ENCODE data around the gene DPH7. TPM values are rescaled to one million over a fixed set of nuclear protein-coding genes. Genes with fewer than 3 reads are reported as not detected.
"Not testable (repeated sequence)": the region's sequence is repeated elsewhere in the genome, so short reads cannot be mapped to it uniquely, and the experiment has no call there.

Gene DPH7
- polyA plus RNA-seq, result 145 and 195 TPM in 2 replicates
- 46.2 and 52.8 TPM in 2 replicates for polyA minus RNA-seq

- peak within 1 kb of the TSS; percentile 86 for H3K4me2 ChIP-seq (ENCODE audit: low read length)
- H4K20me1 ChIP-seq (ENCODE audit: insufficient read depth), result no peaks in the 10 kb centered on the region
- no peaks in the 10 kb centered on the region for H3K9me3 ChIP-seq (ENCODE audit: low read length)
- H3K27me3 ChIP-seq (ENCODE audit: insufficient read depth, low read depth, low read length), result no peaks in the 10 kb centered on the region
- H3K79me2 ChIP-seq (replicated peaks; ENCODE audit: insufficient read depth, low read length), result peaks cover 14% of the 10 kb centered on the region
- H3K27ac ChIP-seq (ENCODE audit: low read length), result peak within 1 kb of the TSS; percentile 68
- no peaks in the 10 kb centered on the region for H3K9me2 ChIP-seq (ENCODE audit: insufficient read depth, low read length)
- H2AFZ ChIP-seq (ENCODE audit: low read depth, low read length), result peak within 1 kb of the TSS; percentile 65
- TF ChIP-seq SMC3 (conservative IDR thresholded peaks at IDR 0.05; ENCODE audit: poor library complexity) (peak; percentile 53), CTCF (IDR thresholded peaks at IDR 0.05; ENCODE audit: poor library complexity, severe bottlenecking) (peak; percentile 98), MXI1 (conservative IDR thresholded peaks at IDR 0.05; ENCODE audit: poor library complexity, severe bottlenecking) (peak; percentile 91), RAD21 (conservative IDR thresholded peaks at IDR 0.05) (peak; percentile 47), EP300 (conservative IDR thresholded peaks at IDR 0.05; ENCODE audit: poor library complexity, severe bottlenecking) (peak; percentile 68), EZH2 (IDR thresholded peaks at IDR 0.05; ENCODE audit: borderline replicate concordance, insufficient read depth, low read length, poor library complexity, severe bottlenecking) (no peak), POLR2AphosphoS5 (IDR thresholded peaks at IDR 0.05) (peak; percentile 69), TAF1 (IDR thresholded peaks at IDR 0.05; ENCODE audit: low read depth) (no peak)
- no peaks in the 10 kb centered on the region for H3K36me3 ChIP-seq (ENCODE audit: insufficient read depth, low read length)
- H3K9ac ChIP-seq (ENCODE audit: low read length), result peak within 1 kb of the TSS; percentile 88
- H3F3A ChIP-seq (ENCODE audit: insufficient read depth, low read length, poor library complexity, severe bottlenecking), result no peaks in the 10 kb centered on the region
- peak within 1 kb of the TSS; percentile 99 for H3K4me3 ChIP-seq (ENCODE audit: low read length)
These were observed at the start of gene DPH7 for GRCh38 chr9:137578518-137579258. Gene DPH7, minus strand, starts transcription at chr9:137578925. Its CDS starts 148 bp downstream, at chr9:137578777.

DNA sequence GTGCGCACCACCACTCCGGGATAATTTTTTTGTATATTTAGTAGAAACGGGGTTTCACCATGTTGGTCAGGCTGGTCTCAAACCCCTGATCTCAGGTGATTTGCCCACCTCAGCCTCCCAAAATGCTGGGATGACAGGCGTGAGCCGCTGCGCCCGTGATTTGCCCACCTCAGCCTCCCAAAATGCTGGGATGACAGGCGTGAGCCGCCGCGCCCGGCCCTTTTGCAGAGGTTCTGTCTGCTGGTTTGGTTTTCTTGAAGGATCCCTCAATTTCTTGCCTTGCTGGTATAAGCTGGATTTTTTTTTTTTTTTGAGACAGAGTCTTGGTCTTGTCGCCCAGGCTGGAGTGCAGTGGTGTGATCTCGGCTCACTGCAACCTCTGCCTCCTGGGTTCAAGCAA, 48.7 kb upstream of the DPH7 start:
- not testable (repeated sequence) for H3F3A ChIP-seq (ENCODE audit: insufficient read depth, low read length, poor library complexity, severe bottlenecking); H3K27me3 ChIP-seq (ENCODE audit: insufficient read depth, low read depth, low read length); H4K20me1 ChIP-seq (ENCODE audit: insufficient read depth); H3K4me3 ChIP-seq (ENCODE audit: low read length); H3K9ac ChIP-seq (ENCODE audit: low read length); H3K4me2 ChIP-seq (ENCODE audit: low read length); H3K27ac ChIP-seq (ENCODE audit: low read length); H3K9me2 ChIP-seq (ENCODE audit: insufficient read depth, low read length); H3K36me3 ChIP-seq (ENCODE audit: insufficient read depth, low read length); H3K9me3 ChIP-seq (ENCODE audit: low read length); H2AFZ ChIP-seq (ENCODE audit: low read depth, low read length)
- peaks cover 85% of the 10 kb centered on the region for H3K79me2 ChIP-seq (replicated peaks; ENCODE audit: insufficient read depth, low read length)

DNA sequence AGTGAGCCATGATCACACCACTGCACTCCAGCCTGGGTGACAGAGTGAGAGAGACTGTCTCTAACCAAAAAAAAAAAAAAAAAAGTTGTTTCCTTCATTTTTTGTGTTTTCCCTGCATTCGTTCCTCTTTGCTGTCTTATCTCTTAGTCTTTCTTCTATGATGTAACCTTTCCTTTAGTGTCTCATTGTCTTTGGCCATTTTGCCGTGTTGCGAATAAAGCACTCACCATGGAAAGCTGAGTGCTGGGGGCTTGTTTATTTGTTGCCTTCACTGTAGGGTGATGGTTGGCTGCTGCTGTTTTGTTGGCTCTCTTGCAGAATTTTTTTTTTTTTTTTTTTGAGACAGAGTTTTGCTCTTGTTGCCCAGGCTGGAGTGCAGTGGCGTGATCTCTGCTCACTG, 47.7 kb upstream of the DPH7 start:
- no peak overlapping the region for H3K4me2 ChIP-seq (ENCODE audit: low read length)
- H3K79me2 ChIP-seq (replicated peaks; ENCODE audit: insufficient read depth, low read length), result peaks cover 85% of the 10 kb centered on the region
- no peaks in the 10 kb centered on the region for H3F3A ChIP-seq (ENCODE audit: insufficient read depth, low read length, poor library complexity, severe bottlenecking)
- H3K27ac ChIP-seq (ENCODE audit: low read length), result no peak overlapping the region
- H3K9me3 ChIP-seq (ENCODE audit: low read length), result no peaks in the 10 kb centered on the region
- no peaks in the 10 kb centered on the region for H4K20me1 ChIP-seq (ENCODE audit: insufficient read depth)
- TF ChIP-seq TAF1 (IDR thresholded peaks at IDR 0.05; ENCODE audit: low read depth) (no peak), SMC3 (conservative IDR thresholded peaks at IDR 0.05; ENCODE audit: poor library complexity) (no peak), MXI1 (conservative IDR thresholded peaks at IDR 0.05; ENCODE audit: poor library complexity, severe bottlenecking) (no peak), RAD21 (conservative IDR thresholded peaks at IDR 0.05) (no peak), CTCF (IDR thresholded peaks at IDR 0.05; ENCODE audit: poor library complexity, severe bottlenecking) (no peak), EP300 (conservative IDR thresholded peaks at IDR 0.05; ENCODE audit: poor library complexity, severe bottlenecking) (no peak), EZH2 (IDR thresholded peaks at IDR 0.05; ENCODE audit: borderline replicate concordance, insufficient read depth, low read length, poor library complexity, severe bottlenecking) (no peak), POLR2AphosphoS5 (IDR thresholded peaks at IDR 0.05) (no peak)
- TF ChIP-seq, protein P1, sequence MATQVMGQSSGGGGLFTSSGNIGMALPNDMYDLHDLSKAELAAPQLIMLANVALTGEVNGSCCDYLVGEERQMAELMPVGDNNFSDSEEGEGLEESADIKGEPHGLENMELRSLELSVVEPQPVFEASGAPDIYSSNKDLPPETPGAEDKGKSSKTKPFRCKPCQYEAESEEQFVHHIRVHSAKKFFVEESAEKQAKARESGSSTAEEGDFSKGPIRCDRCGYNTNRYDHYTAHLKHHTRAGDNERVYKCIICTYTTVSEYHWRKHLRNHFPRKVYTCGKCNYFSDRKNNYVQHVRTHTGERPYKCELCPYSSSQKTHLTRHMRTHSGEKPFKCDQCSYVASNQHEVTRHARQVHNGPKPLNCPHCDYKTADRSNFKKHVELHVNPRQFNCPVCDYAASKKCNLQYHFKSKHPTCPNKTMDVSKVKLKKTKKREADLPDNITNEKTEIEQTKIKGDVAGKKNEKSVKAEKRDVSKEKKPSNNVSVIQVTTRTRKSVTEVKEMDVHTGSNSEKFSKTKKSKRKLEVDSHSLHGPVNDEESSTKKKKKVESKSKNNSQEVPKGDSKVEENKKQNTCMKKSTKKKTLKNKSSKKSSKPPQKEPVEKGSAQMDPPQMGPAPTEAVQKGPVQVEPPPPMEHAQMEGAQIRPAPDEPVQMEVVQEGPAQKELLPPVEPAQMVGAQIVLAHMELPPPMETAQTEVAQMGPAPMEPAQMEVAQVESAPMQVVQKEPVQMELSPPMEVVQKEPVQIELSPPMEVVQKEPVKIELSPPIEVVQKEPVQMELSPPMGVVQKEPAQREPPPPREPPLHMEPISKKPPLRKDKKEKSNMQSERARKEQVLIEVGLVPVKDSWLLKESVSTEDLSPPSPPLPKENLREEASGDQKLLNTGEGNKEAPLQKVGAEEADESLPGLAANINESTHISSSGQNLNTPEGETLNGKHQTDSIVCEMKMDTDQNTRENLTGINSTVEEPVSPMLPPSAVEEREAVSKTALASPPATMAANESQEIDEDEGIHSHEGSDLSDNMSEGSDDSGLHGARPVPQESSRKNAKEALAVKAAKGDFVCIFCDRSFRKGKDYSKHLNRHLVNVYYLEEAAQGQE (IDR thresholded peaks at IDR 0.05; ENCODE audit: borderline replicate concordance), result no peak
- H3K9ac ChIP-seq (ENCODE audit: low read length), result no peak overlapping the region
- H3K36me3 ChIP-seq (ENCODE audit: insufficient read depth, low read length), result no peaks in the 10 kb centered on the region
- no peaks in the 10 kb centered on the region for H3K9me2 ChIP-seq (ENCODE audit: insufficient read depth, low read length)
- H3K27me3 ChIP-seq (ENCODE audit: insufficient read depth, low read depth, low read length), result no peaks in the 10 kb centered on the region
- no peak overlapping the region for H3K4me3 ChIP-seq (ENCODE audit: low read length)
- no peak overlapping the region for H2AFZ ChIP-seq (ENCODE audit: low read depth, low read length)

GRCh38 chr9:137622211-137622610, 43.5 kb upstream of the DPH7 start:
- peaks cover 85% of the 10 kb centered on the region for H3K79me2 ChIP-seq (replicated peaks; ENCODE audit: insufficient read depth, low read length)
- not testable (repeated sequence) for H3K9ac ChIP-seq (ENCODE audit: low read length); H3K9me2 ChIP-seq (ENCODE audit: insufficient read depth, low read length); H3F3A ChIP-seq (ENCODE audit: insufficient read depth, low read length, poor library complexity, severe bottlenecking); H3K36me3 ChIP-seq (ENCODE audit: insufficient read depth, low read length); H3K27me3 ChIP-seq (ENCODE audit: insufficient read depth, low read depth, low read length); H3K9me3 ChIP-seq (ENCODE audit: low read length); H3K4me2 ChIP-seq (ENCODE audit: low read length); H3K4me3 ChIP-seq (ENCODE audit: low read length); H2AFZ ChIP-seq (ENCODE audit: low read depth, low read length); H4K20me1 ChIP-seq (ENCODE audit: insufficient read depth); H3K27ac ChIP-seq (ENCODE audit: low read length)

Data from neural cell (in vitro differentiated cells).